HepG2 (cell line): ENCODE results near the gene NDUFA13. TPM values are rescaled to one million over a fixed set of nuclear protein-coding genes. Genes with fewer than 3 reads are reported as not detected.

Source experiments
- AHR ChIP-seq: IDR thresholded peaks from 2 replicates; pipeline ENCODE4 v1.6.1; 2018; ENCODE audit warnings: missing genetic modification reagents, missing compliant biosample characterization
- CBFB ChIP-seq: sonication (generic); formaldehyde crosslinking; IDR thresholded peaks from 2 replicates; pipeline ENCODE4 v1.4.0; 2020; ENCODE audit warnings: missing genetic modification reagents
- CHD2 ChIP-seq: IDR thresholded peaks from 2 replicates; pipeline ENCODE4 v1.6.1; 2011; ENCODE audit warnings: low read depth, low read length, improper control_type of control experiment
- FOSL2 ChIP-seq: sonication (generic); formaldehyde crosslinking; IDR thresholded peaks from 2 replicates; pipeline ENCODE4 v1.4.0; 2020; ENCODE audit warnings: missing genetic modification reagents
- HNF1B ChIP-seq: sonication (generic); formaldehyde crosslinking; IDR thresholded peaks from 2 replicates; pipeline ENCODE4 v1.5.1; 2020; ENCODE audit warnings: mild to moderate bottlenecking, moderate library complexity, missing genetic modification reagents
- HOMEZ ChIP-seq: IDR thresholded peaks from 2 replicates; pipeline ENCODE4 v1.6.1; 2016; ENCODE audit warnings: low read depth
- MEF2D ChIP-seq: sonication (generic); formaldehyde crosslinking; IDR thresholded peaks from 2 replicates; pipeline ENCODE4 v1.5.1; 2020; ENCODE audit warnings: mild to moderate bottlenecking, missing genetic modification reagents
- ZNF10 ChIP-seq: sonication (generic); formaldehyde crosslinking; IDR thresholded peaks from 2 replicates; pipeline ENCODE4 v1.4.0; 2020; ENCODE audit warnings: mild to moderate bottlenecking, low read depth, missing genetic modification reagents, borderline replicate concordance
- ZNF432 ChIP-seq: sonication (generic); formaldehyde crosslinking; IDR thresholded peaks from 2 replicates; pipeline ENCODE4 v1.5.0; 2020; ENCODE audit warnings: missing genetic modification reagents, mild to moderate bottlenecking, borderline replicate concordance
- ZNF891 ChIP-seq: sonication (generic); formaldehyde crosslinking; IDR thresholded peaks from 2 replicates; pipeline ENCODE4 v1.5.0; 2020; ENCODE audit warnings: mild to moderate bottlenecking, missing genetic modification reagents
- polyA plus RNA-seq, 8 experiments: library from polyadenylated mRNA; depleted of rRNA in 3 of 8; stranded (reverse) in 7 of 8; unstranded in 1 of 8; fragments of >200 nt; fragmentation: Illumina TruSeq in 4 of 8; extraction: Trizol in 4 of 8; gene quantifications; 2 replicates each; pipeline versions ENCODE4 v1.2.1 to v1.2.3, GENCODE V29; 2011 to 2016; ENCODE audit warnings: low read depth in 4 of 8, missing spikeins in 1 of 8, mixed read lengths in 1 of 8; ENCODE audit not compliant: insufficient read depth in 1 of 8
- total RNA-seq, 5 experiments: library from RNA; depleted of rRNA; stranded (reverse); fragments of >200 nt; fragmentation: Illumina TruSeq; extraction: Trizol; gene quantifications; 2 replicates each; pipeline ENCODE4 v1.2.3, GENCODE V29; 2016; ENCODE audit warnings: low read depth in 1 of 5
- TF ChIP-seq, protein P1 (sequence below): IDR thresholded peaks from 2 replicates; pipeline ENCODE4 v1.6.1; 2016; ENCODE audit warnings: mild to moderate bottlenecking, missing biosample characterization, missing genetic modification reagents
- TF ChIP-seq, protein P2 (sequence below): sonication (generic); formaldehyde crosslinking; IDR thresholded peaks from 2 replicates; pipeline ENCODE4 v1.5.0; 2020; ENCODE audit warnings: mild to moderate bottlenecking, missing genetic modification reagents, borderline replicate concordance
- TF ChIP-seq, protein P3 (sequence below): sonication (generic); formaldehyde crosslinking; IDR thresholded peaks from 2 replicates; pipeline ENCODE4 v1.4.0; 2020; ENCODE audit warnings: mild to moderate bottlenecking, missing genetic modification reagents, borderline replicate concordance

The NDUFA13 gene
- total and polyA plus RNA-seq, 2 of the 13 experiments (the other 11 are each of a cell fraction or from before 2014, with no cell fraction given): 337 to 366 TPM

DNA sequence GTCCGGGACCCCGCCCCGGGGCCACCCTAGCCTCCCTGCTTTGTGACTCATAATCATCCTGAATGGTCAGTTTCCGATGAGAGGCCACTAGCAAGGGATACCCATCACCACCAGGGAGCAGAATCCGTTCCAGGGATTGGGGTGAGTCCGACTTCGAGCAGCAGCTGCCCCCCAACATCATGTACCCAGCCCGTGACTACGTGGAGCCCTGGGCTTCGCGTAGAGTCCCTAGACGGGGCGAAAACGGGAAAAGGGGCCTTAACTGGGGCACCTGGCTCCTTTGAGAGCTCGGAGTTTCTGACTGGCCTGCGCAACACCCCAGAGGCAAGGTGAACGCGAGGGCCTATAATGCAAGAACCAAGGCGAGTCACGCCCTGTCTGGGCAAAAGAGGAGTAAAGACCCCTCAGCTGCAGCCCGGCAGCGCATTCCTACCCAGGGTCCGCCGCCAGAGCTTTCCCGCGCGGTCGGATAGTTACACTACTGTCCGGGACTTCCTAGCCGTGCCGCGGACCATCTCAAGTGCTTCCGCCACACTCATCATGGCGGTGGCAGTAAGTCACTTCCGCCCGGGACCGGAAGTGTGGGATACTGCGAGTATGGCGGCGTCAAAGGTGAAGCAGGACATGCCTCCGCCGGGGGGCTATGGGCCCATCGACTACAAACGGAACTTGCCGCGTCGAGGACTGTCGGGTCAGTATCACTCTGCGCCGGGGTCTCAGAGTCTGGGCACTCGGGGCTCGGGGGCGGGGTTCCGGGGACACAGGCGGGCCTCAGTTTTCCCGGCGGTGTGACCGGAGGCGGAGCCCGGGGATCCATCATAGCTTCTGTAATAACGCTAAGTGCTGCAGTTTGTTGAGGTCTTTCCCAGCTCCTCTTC, at the start of gene NDUFA13 (continued):
- TF ChIP-seq ZNF432 (no peak), MEF2D (CRISPR knock-in tag) (peak; percentile 52; the same call in 1 of the 2 replicates), CHD2 (peak; percentile 53), HNF1B (CRISPR knock-in tag) (peak; percentile 51; the same call in 1 of the 2 replicates), ZNF891 (peak; percentile 72), CBFB (CRISPR knock-in tag) (peak; percentile 64; the same call in 1 of the 2 replicates), FOSL2 (CRISPR knock-in tag) (peak; percentile 58), AHR (CRISPR knock-in tag) (no peak), HOMEZ (CRISPR knock-in tag) (no peak), ZNF10 (CRISPR knock-in tag) (no peak)
- TF ChIP-seq, protein P1, sequence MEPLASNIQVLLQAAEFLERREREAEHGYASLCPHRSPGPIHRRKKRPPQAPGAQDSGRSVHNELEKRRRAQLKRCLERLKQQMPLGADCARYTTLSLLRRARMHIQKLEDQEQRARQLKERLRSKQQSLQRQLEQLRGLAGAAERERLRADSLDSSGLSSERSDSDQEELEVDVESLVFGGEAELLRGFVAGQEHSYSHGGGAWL (CRISPR knock-in tag): no peak
- TF ChIP-seq, protein P2, sequence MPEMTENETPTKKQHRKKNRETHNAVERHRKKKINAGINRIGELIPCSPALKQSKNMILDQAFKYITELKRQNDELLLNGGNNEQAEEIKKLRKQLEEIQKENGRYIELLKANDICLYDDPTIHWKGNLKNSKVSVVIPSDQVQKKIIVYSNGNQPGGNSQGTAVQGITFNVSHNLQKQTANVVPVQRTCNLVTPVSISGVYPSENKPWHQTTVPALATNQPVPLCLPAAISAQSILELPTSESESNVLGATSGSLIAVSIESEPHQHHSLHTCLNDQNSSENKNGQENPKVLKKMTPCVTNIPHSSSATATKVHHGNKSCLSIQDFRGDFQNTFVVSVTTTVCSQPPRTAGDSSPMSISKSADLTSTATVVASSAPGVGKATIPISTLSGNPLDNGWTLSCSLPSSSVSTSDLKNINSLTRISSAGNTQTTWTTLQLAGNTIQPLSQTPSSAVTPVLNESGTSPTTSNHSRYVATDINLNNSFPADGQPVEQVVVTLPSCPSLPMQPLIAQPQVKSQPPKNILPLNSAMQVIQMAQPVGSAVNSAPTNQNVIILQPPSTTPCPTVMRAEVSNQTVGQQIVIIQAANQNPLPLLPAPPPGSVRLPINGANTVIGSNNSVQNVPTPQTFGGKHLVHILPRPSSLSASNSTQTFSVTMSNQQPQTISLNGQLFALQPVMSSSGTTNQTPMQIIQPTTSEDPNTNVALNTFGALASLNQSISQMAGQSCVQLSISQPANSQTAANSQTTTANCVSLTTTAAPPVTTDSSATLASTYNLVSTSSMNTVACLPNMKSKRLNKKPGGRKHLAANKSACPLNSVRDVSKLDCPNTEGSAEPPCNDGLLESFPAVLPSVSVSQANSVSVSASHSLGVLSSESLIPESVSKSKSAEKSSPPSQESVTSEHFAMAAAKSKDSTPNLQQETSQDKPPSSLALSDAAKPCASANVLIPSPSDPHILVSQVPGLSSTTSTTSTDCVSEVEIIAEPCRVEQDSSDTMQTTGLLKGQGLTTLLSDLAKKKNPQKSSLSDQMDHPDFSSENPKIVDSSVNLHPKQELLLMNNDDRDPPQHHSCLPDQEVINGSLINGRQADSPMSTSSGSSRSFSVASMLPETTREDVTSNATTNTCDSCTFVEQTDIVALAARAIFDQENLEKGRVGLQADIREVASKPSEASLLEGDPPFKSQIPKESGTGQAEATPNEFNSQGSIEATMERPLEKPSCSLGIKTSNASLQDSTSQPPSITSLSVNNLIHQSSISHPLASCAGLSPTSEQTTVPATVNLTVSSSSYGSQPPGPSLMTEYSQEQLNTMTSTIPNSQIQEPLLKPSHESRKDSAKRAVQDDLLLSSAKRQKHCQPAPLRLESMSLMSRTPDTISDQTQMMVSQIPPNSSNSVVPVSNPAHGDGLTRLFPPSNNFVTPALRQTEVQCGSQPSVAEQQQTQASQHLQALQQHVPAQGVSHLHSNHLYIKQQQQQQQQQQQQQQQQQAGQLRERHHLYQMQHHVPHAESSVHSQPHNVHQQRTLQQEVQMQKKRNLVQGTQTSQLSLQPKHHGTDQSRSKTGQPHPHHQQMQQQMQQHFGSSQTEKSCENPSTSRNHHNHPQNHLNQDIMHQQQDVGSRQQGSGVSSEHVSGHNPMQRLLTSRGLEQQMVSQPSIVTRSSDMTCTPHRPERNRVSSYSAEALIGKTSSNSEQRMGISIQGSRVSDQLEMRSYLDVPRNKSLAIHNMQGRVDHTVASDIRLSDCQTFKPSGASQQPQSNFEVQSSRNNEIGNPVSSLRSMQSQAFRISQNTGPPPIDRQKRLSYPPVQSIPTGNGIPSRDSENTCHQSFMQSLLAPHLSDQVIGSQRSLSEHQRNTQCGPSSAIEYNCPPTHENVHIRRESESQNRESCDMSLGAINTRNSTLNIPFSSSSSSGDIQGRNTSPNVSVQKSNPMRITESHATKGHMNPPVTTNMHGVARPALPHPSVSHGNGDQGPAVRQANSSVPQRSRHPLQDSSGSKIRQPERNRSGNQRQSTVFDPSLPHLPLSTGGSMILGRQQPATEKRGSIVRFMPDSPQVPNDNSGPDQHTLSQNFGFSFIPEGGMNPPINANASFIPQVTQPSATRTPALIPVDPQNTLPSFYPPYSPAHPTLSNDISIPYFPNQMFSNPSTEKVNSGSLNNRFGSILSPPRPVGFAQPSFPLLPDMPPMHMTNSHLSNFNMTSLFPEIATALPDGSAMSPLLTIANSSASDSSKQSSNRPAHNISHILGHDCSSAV (CRISPR knock-in tag): no peak
- TF ChIP-seq, protein P3, sequence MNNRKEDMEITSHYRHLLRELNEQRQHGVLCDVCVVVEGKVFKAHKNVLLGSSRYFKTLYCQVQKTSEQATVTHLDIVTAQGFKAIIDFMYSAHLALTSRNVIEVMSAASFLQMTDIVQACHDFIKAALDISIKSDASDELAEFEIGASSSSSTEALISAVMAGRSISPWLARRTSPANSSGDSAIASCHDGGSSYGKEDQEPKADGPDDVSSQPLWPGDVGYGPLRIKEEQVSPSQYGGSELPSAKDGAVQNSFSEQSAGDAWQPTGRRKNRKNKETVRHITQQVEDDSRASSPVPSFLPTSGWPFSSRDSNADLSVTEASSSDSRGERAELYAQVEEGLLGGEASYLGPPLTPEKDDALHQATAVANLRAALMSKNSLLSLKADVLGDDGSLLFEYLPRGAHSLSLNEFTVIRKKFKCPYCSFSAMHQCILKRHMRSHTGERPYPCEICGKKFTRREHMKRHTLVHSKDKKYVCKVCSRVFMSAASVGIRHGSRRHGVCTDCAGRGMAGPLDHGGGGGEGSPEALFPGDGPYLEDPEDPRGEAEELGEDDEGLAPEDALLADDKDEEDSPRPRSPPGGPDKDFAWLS (CRISPR knock-in tag): no peak
